ELF-1 (cell line): Measurements from ENCODE around the gene LIN7B.

Experiments
- DNase-seq: peaks from one replicate; pipeline ENCODE4 v3.0.0-alpha.2; 2016; ENCODE audit warnings: low read depth, low spot score

The LIN7B gene, protein sequence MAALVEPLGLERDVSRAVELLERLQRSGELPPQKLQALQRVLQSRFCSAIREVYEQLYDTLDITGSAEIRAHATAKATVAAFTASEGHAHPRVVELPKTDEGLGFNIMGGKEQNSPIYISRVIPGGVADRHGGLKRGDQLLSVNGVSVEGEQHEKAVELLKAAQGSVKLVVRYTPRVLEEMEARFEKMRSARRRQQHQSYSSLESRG

DNA sequence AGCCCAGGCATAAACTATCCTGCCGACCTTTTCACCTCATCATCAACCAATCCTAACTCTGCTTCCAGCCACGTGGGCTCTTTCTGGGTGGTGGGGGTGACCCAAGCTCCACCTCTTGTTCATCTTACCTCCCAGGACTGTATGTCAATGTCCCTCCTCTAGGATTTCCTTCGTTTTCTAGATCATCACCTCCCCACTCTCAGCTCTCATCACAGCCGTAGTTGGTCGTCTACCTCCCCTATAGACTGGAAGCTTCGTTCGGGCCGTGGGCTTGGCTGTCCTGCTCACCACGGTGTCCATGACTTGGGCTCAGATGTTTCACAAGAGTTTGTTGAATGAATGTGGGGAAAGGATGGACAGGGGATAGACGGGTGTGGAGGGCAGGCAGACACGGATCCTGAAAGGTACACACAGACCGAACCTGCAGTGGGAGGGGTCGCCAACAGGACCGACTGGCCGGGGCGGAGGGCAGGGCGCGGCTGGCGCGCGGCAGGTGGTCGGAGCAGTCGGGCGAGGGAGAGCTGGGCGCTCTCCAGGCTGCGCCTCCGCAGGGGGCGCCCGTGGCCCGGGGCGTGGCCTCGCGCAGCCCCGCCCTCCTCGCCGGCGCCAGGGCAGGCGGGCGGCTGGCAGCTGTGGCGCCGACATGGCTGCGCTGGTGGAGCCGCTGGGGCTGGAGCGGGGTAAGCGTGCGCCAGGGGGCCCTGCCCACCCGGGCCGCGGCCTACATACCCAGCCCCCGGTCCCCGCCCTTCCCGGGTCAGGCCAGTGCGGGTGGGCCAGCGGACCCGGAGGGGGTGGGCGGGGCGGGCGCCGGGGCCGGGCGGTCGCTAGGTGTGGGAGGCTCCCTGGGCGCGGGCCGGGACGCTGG is at the start of gene LIN7B:
Gene LIN7B, plus strand, starts transcription at position 609 of the 868 bp plus-strand sequence. Its CDS starts 35 bp downstream, at position 644.
- peak; percentile 78 for DNase-seq

- peak; percentile 56 for DNase-seq
These were observed 49.2 kb upstream of the LIN7B start, which contains the start of gene NTF4 for GRCh38 chr19:49064768-49065611. NTF4 (minus strand) TSS chr19:49064818; CDS start chr19:49061997, 2,821 bp downstream.

DNA sequence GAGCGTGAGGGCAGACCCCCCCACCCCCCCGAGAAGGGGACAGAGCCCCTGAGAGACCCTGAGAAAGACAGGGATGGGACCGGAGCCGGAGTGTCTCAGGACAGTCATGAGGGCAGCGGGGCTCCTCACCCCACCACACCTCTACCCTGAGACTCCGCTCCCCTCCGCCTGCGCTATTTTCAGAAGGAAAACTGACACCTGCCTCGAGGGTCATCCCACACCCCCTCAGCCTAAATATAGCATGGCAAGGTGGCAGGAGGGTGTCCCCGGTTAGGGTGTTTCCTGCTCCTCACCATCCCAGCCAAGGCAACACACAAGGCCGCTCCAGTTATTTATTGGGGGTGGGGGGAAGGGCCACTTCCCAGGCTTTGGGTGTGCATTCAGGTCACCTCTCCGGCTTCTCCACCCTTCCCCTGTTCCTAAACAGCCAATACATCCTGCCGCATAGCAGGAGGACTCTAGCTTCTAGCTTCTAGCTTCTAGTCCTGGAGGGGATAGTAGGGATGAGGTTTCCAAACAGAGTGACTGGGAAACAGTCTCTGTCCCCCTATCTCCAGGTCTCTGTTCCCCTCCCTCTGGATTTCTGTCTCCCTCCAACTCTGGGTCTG is 48.2 kb upstream of the LIN7B start:
- DNase-seq: no peak

DNA sequence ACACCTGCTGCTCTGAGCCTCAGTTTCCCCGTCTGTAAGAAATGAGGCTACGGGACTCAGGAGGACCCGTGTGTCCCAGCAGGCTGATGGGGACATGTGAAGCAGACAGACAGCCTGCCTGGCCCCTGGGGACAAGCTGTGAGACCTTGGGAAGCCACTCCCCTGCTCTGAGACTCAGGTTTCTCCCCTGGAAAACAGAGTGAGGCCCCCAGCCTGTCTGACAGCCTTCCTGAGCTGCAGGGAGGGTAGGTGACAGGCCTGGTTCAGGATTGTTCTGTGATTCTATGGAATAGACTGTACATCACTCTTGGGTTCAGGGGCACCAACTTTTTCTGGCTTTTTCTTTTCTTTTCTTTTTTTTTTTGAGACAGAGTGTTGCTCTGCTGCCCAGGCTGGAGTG is 46.6 kb upstream of the LIN7B start:
- DNase-seq: no peak

DNA sequence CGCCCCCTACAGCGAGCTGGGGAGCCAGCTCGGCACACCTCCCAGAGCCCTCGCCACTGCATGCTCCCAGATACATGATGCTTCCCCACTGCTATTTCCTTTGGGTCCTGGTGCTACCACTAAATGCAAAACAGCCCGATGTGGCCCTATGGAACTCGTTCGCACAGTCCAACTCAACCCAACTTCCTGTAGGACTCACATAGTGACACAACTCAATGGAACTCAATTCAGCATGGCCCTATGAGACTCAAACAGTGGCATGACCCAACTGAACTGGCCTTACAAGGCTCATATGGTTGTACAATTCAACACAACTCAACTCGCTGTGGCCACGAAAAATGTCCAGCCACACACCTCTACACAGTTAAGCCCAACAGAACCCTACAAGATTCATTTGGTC is 45.1 kb upstream of the LIN7B start:
- no peak for DNase-seq

DNA sequence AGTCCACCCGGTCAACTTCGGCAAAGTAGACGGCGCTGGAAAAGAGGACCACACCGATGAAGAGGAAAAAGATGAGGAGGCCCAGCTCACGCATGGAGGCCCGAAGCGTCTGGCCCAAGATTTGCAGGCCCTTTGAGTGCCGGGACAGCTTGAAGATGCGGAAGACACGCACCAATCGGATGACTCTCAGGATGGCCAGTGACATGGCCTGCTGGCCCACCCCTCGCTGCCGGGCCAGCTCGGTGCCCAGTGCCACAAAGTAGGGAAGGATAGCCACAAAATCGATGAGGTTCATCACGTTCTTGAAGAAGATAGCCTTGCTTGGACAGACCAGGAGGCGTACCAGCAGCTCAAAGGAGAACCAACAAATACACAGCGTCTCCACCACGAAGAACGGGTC is 43.8 kb upstream of the LIN7B start:
- DNase-seq: no peak

- DNase-seq: peak; percentile 70
These were observed 42.2 kb upstream of the LIN7B start for GRCh38 chr19:49071860-49072547.

GRCh38 chr19:49073514-49074378 is 40.4 kb upstream of the LIN7B start:
- DNase-seq: peak; percentile 70

DNA sequence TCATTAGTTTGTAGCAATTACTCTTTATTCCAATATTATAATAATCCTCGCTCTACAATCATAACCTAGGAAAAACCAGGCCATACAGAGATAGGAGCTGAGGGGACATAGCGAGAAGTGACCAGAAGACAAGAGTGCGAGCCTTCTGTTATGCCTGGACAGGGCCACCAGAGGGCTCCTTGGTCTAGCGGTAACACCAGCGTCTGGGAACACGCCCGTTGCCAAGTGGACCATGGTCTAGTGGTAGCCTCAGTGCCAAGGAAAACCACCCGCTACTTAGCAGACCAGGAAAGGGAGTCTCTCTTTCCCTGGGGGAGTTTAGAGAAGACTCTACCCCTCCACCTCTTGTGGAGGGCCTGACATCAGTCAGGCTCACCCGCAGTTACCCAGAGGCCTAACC is 39.3 kb upstream of the LIN7B start:
- DNase-seq: peak; percentile 55

- DNase-seq: no peak
These were observed 33.8 kb upstream of the LIN7B start for GRCh38 chr19:49080392-49080791.

GRCh38 chr19:49081273-49081672 is 32.9 kb upstream of the LIN7B start:
- no peak for DNase-seq

GRCh38 chr19:49084206-49085019 is 29.8 kb upstream of the LIN7B start:
- no peak for DNase-seq

DNA sequence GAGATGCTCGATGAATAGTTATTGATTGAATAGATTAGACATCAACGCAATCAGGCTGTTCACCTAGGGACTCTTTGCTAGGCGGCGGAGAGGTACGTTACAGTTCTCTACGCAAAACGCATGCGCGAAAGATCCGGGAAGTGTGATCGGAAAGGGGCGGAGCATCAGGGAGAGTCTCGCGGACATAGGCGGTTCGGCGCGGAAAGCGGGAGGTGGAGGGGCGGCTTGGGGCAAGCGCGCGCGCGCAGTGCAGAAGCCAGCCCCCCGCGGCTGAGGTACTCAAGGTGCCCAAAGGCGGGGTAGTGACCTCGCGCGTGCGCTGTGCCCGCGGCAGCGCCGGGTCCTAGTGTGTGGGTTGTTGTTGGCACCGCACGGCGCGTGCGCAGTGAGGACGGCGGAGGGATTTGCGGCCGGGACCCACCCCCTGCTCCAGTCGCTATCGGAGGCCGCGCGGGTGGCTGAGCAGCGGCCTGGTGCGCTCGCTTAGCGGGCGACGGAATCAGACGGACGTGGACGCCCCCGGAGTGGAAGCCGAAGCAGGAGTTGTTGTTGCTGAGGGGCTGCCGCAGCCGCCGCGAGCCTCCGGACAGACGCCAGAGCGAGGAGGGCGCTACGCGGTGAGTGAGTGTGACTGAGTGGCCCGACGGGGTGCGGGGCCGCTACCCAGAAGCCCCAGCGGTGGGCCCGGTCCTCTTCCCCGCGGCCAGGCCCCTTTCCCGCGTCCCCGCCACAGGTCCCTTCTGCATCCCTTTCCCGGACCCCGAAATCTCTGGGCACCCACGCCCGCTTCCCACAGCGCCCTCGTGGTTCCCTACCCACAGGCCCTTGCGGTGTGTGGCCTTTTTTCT is 28.9 kb upstream of the LIN7B start, which contains the start of gene SNRNP70:
Gene SNRNP70, plus strand, starts transcription at position 432 of the 848 bp plus-strand sequence. CDS start 964 bp downstream, outside the sequence.
- peak; percentile 100 for DNase-seq

GRCh38 chr19:49085868-49086232 is 28.3 kb upstream of the LIN7B start:
- DNase-seq: no peak

DNA sequence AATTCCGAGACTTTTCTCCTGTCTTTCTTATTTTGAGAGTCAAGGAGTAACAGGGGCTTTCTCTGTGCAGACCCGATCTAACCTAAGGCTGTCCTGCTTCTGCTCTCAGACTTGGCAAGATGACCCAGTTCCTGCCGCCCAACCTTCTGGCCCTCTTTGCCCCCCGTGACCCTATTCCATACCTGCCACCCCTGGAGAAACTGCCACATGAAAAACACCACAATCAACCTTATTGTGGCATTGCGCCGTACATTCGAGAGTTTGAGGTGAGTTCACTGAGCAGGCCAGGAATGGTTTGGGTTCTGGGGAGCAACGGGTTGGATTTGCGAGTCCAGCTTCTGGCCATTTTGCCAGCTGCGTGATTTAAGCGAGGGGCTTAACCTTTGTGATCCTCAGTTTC is 27.9 kb upstream of the LIN7B start:
- no peak for DNase-seq

- no peak for DNase-seq
These were observed 22.7 kb upstream of the LIN7B start for GRCh38 chr19:49091391-49092038.

GRCh38 chr19:49092686-49093085 is 21.5 kb upstream of the LIN7B start:
- DNase-seq: no peak
